ENCODE measurements around the gene MRPL43. TPM values are rescaled to one million over a fixed set of nuclear protein-coding genes. Genes with fewer than 3 reads are reported as not detected.

MRPL43 gene
- total and polyA plus RNA-seq, 2 experiments from 2014 or later, result 83.5 to 145 TPM

GRCh38 chr10:101033276-101033675, 46.0 kb upstream of the MRPL43 start:
- peak overlapping the region; percentile 96 for H3K4me2 ChIP-seq (ENCODE audit: unreplicated experiment)
- no peaks in the 10 kb centered on the region for H3K9me3 ChIP-seq (ENCODE audit: low read depth)
- no peak for DNase-seq
- WGBS, 2 experiments (ENCODE audit: low coverage in 1 of 2, low lambda C conversion rate in 2 of 2, missing lambda C conversion rate in 2 of 2), result 43 to 47% methylated on average over 3 of the region's 3 CpGs
- H3K36me3 ChIP-seq (ENCODE audit: low read depth), result peaks cover 34% of the 10 kb centered on the region
- no peaks in the 10 kb centered on the region for H3K27me3 ChIP-seq (replicated peaks; ENCODE audit: insufficient read depth)
- H2AFZ ChIP-seq, result no peak overlapping the region
- TF ChIP-seq EZH2 (IDR thresholded peaks at IDR 0.05; ENCODE audit: insufficient read depth, poor library complexity, severe bottlenecking) (no peak), EZH2phosphoT487 (IDR thresholded peaks at IDR 0.05; ENCODE audit: insufficient read depth, low read depth) (no peak)
- H3K9me2 ChIP-seq (ENCODE audit: insufficient read depth), result no peaks in the 10 kb centered on the region
- H4K20me1 ChIP-seq (ENCODE audit: insufficient read depth), result no peaks in the 10 kb centered on the region
- H3K4me3 ChIP-seq, result peak overlapping the region; percentile 82
- H3K4me1 ChIP-seq (ENCODE audit: insufficient read depth), result peaks cover 12% of the 10 kb centered on the region
- H3F3A ChIP-seq (ENCODE audit: insufficient read depth), result peaks cover 17% of the 10 kb centered on the region
- H3K27ac ChIP-seq, result peak overlapping the region; percentile 99
- peak overlapping the region; percentile 97 for H3K9ac ChIP-seq
- in situ Hi-C loops (cut with MboI), result no loop called here
- peaks cover 40% of the 10 kb centered on the region for H3K79me2 ChIP-seq (ENCODE audit: insufficient read depth)

- in situ Hi-C loops (cut with MboI), result no loop called here
- Histone ChIP-seq H3F3A (ENCODE audit: insufficient read depth) (peaks cover 12% of the 10 kb centered on the region), H4K20me1 (ENCODE audit: insufficient read depth) (no peaks in the 10 kb centered on the region), H3K27ac (peak overlapping the region; percentile 99), H3K9me2 (ENCODE audit: insufficient read depth) (no peaks in the 10 kb centered on the region), H3K4me1 (ENCODE audit: insufficient read depth) (peaks cover 12% of the 10 kb centered on the region), H3K9ac (peak overlapping the region; percentile 97), H3K4me3 (peak overlapping the region; percentile 82), H3K36me3 (ENCODE audit: low read depth) (peaks cover 28% of the 10 kb centered on the region), H3K4me2 (ENCODE audit: unreplicated experiment) (peak overlapping the region; percentile 96), H3K27me3 (replicated peaks; ENCODE audit: insufficient read depth) (no peaks in the 10 kb centered on the region), H3K9me3 (ENCODE audit: low read depth) (no peaks in the 10 kb centered on the region), H3K79me2 (ENCODE audit: insufficient read depth) (peaks cover 40% of the 10 kb centered on the region), H2AFZ (peak overlapping the region; percentile 84)
- peak; percentile 94 for DNase-seq
- TF ChIP-seq EZH2phosphoT487 (IDR thresholded peaks at IDR 0.05; ENCODE audit: insufficient read depth, low read depth) (no peak), EZH2 (IDR thresholded peaks at IDR 0.05; ENCODE audit: insufficient read depth, poor library complexity, severe bottlenecking) (no peak)
- 0 to 3% methylated on average over 6 of the region's 6 CpGs for WGBS, 2 experiments (ENCODE audit: low coverage in 1 of 2, low lambda C conversion rate in 2 of 2, missing lambda C conversion rate in 2 of 2)
Measured at GRCh38 chr10:101032637-101033224, 45.4 kb upstream of the MRPL43 start.

- WGBS, 2 experiments (ENCODE audit: low coverage in 1 of 2, low lambda C conversion rate in 2 of 2, missing lambda C conversion rate in 2 of 2), result 0 to 1% methylated on average over 39 to 42 of the region's 47 CpGs
- H3K79me2 ChIP-seq (ENCODE audit: insufficient read depth), result peaks cover 40% of the 10 kb centered on the region
- H3F3A ChIP-seq (ENCODE audit: insufficient read depth), result peaks cover 10% of the 10 kb centered on the region; the same call in 1 of the 2 replicates
- peak overlapping the region; percentile 99 for H3K27ac ChIP-seq
- no peaks in the 10 kb centered on the region for H3K9me2 ChIP-seq (ENCODE audit: insufficient read depth)
- peaks cover 12% of the 10 kb centered on the region for H3K4me1 ChIP-seq (ENCODE audit: insufficient read depth)
- peak overlapping the region; percentile 84 for H2AFZ ChIP-seq
- H3K36me3 ChIP-seq (ENCODE audit: low read depth), result peaks cover 23% of the 10 kb centered on the region
- no peaks in the 10 kb centered on the region for H4K20me1 ChIP-seq (ENCODE audit: insufficient read depth)
- in situ Hi-C loops (cut with MboI), result no loop called here
- H3K4me2 ChIP-seq (ENCODE audit: unreplicated experiment), result peak overlapping the region; percentile 96
- H3K9ac ChIP-seq, result peak overlapping the region; percentile 97
- no peak for TF ChIP-seq EZH2phosphoT487 (IDR thresholded peaks at IDR 0.05; ENCODE audit: insufficient read depth, low read depth)
- no peak for TF ChIP-seq EZH2 (IDR thresholded peaks at IDR 0.05; ENCODE audit: insufficient read depth, poor library complexity, severe bottlenecking)
- peak overlapping the region; percentile 82 for H3K4me3 ChIP-seq
- DNase-seq, result peak; percentile 91
- H3K9me3 ChIP-seq (ENCODE audit: low read depth), result no peaks in the 10 kb centered on the region
- no peaks in the 10 kb centered on the region for H3K27me3 ChIP-seq (replicated peaks; ENCODE audit: insufficient read depth)
Measured at GRCh38 chr10:101031796-101032636, 44.7 kb upstream of the MRPL43 start.

- in situ Hi-C loops (cut with MboI), result no loop called here
- peak within 1 kb of the TSS; percentile 84 for H2AFZ ChIP-seq
Measured at GRCh38 chr10:101031128-101031795, 44.0 kb upstream of the MRPL43 start, which contains the start of the genes PDZD7 and SFXN3. Gene PDZD7, minus strand, starts transcription at chr10:101031129. Its CDS starts 910 bp downstream, at chr10:101030219. Gene SFXN3, plus strand, starts transcription at chr10:101031234. Its CDS starts 3,461 bp downstream, at chr10:101034695.

More at GRCh38 chr10:101031128-101031795, 44.0 kb upstream of the MRPL43 start, which contains the start of the genes PDZD7 and SFXN3:
- peak within 1 kb of the TSS; percentile 97 for H3K9ac ChIP-seq
- peaks cover 12% of the 10 kb centered on the region for H3K4me1 ChIP-seq (ENCODE audit: insufficient read depth)
- peak within 1 kb of the TSS; percentile 96 for H3K4me2 ChIP-seq (ENCODE audit: unreplicated experiment)
- H3K79me2 ChIP-seq (ENCODE audit: insufficient read depth), result peaks cover 34% of the 10 kb centered on the region
- no peaks in the 10 kb centered on the region for H3K27me3 ChIP-seq (replicated peaks; ENCODE audit: insufficient read depth)
- peak; percentile 94 for DNase-seq
- peak within 1 kb of the TSS; percentile 82 for H3K4me3 ChIP-seq
- peaks cover 16% of the 10 kb centered on the region for H3K36me3 ChIP-seq (ENCODE audit: low read depth)
- peaks cover 10% of the 10 kb centered on the region; the same call in 1 of the 2 replicates for H3F3A ChIP-seq (ENCODE audit: insufficient read depth)
- H3K9me2 ChIP-seq (ENCODE audit: insufficient read depth), result no peaks in the 10 kb centered on the region
- H3K27ac ChIP-seq, result peak within 1 kb of the TSS; percentile 99
- TF ChIP-seq EZH2phosphoT487 (IDR thresholded peaks at IDR 0.05; ENCODE audit: insufficient read depth, low read depth) (no peak), EZH2 (IDR thresholded peaks at IDR 0.05; ENCODE audit: insufficient read depth, poor library complexity, severe bottlenecking) (no peak)
- no peaks in the 10 kb centered on the region for H4K20me1 ChIP-seq (ENCODE audit: insufficient read depth)
- 1% methylated on average over 38 of the region's 38 CpGs for WGBS, 2 experiments (ENCODE audit: low coverage in 1 of 2, low lambda C conversion rate in 2 of 2, missing lambda C conversion rate in 2 of 2)
- no peaks in the 10 kb centered on the region for H3K9me3 ChIP-seq (ENCODE audit: low read depth)
